ENCODE measurements around the gene KRT76.

DNA sequence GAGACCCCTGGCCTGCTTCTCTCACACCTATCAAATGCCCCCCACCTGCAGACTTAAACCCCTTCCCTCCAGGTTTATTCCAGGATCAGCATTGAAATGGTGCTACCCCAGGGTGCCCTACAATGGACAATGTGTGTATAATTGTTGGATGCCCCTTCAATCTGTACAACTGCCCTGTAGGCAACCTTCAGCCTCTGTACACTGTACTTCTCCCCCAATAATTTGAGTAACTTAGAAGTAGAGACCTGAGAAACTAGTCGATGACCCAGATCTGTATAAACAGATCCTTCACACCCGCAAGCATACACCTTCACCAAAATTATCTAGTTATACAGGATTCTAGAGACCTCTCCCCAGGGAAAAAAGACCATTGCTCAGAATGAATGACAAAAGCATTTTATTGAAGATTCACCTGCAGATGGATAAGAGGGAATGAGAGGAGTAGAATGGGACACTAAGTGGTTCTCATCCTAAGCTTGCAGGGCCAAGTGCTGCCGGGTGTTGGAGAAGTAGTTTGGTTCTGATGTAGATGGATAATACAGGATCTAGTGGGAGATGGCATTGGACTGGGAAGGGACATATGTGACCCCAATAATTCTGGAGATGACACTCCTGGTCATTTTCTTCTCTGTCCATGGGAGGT, 29.1 kb upstream of the KRT76 start:
- TF ChIP-seq CTCF (IDR thresholded peaks at IDR 0.05) (no peak), EZH2 (IDR thresholded peaks at IDR 0.05; ENCODE audit: borderline replicate concordance, insufficient read depth, low read depth, low read length, poor library complexity, severe bottlenecking) (no peak)
